ENCODE measurements around the gene PITPNM1.

The PITPNM1 gene

DNA sequence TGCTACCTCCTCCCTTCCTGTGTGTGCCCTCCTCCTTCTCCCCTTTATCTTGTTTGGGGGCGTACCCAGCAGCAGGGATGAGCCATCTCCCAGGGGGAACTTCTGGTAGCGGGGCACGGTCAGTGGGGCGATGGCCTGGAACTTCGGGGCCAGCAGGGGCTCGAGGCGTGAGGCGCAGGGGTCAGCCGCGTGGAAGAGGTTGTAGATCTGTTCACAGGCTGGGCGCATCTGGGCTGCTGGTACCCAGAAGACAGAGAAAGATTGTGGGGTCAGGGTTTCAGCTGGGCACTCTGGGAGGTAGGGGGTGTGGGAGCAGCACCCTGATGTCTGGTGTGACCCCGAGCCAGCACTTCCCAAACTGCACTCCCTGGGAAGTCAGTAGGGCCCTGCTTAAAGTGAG is 9.1 kb downstream of the PITPNM1 start:
- Histone ChIP-seq H3K36me3 (peaks cover 99% of the 10 kb centered on the region), H3K4me1 (ENCODE audit: control insufficient read depth in 1 of 2, insufficient read depth in 1 of 2, low read depth in 1 of 2, low read length in 1 of 2) (peaks cover 7 to 8% of the 10 kb centered on the region in 2 experiments), H3K9me3 (no peaks in the 10 kb centered on the region), H3K4me3 (ENCODE audit: low read depth in 1 of 2, low read length in 1 of 2) (no peak overlapping the region), H3K27me3 (no peaks in the 10 kb centered on the region), H3K27ac (no peak overlapping the region)
- TF ChIP-seq, protein P1, sequence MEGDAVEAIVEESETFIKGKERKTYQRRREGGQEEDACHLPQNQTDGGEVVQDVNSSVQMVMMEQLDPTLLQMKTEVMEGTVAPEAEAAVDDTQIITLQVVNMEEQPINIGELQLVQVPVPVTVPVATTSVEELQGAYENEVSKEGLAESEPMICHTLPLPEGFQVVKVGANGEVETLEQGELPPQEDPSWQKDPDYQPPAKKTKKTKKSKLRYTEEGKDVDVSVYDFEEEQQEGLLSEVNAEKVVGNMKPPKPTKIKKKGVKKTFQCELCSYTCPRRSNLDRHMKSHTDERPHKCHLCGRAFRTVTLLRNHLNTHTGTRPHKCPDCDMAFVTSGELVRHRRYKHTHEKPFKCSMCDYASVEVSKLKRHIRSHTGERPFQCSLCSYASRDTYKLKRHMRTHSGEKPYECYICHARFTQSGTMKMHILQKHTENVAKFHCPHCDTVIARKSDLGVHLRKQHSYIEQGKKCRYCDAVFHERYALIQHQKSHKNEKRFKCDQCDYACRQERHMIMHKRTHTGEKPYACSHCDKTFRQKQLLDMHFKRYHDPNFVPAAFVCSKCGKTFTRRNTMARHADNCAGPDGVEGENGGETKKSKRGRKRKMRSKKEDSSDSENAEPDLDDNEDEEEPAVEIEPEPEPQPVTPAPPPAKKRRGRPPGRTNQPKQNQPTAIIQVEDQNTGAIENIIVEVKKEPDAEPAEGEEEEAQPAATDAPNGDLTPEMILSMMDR (IDR thresholded peaks at IDR 0.05): no peak

DNA sequence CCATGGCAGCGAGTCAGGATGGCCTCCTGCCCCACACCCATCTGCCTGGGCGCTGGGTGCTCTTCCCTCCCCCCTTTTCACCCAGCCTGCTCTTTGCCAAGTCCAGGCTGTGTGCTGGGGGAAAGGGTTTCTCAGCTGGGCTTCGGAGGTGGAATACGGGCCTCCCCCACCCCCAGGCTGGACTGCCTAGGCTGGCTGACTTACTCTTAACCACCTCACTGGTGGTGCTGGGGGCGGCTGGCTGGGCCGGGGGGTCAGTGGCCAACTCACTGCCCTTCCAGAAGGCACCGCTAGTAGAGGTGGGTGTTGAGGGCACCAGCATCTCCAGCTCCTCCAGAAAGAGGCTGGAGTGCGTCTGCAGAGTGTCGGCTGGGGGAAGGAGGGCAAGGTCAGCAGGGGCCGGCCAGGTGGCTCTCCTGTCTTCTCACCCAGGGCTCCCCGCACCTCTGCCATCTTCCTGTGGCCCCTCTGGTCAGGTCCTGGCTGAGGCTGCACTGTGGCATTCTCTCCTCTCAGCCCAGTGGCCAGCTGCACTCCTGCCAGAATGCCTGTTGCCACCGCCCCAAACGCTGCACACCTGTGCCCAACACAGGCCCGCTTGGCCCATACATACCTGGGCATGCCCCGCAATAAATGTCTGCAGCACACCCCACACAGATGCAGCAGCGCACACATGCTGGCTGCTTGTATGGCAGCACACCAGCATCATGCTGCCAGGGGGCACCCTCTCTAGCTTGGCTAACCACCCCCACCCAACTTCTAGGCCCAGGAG is 9.7 kb downstream of the PITPNM1 start:
- H3K27ac ChIP-seq: no peak overlapping the region
- no peak overlapping the region for H3K4me3 ChIP-seq (ENCODE audit: low read depth in 1 of 2, low read length in 1 of 2)
- H3K36me3 ChIP-seq: peaks cover 100% of the 10 kb centered on the region
- TF ChIP-seq, protein P1 (IDR thresholded peaks at IDR 0.05): no peak
- no peaks in the 10 kb centered on the region for H3K27me3 ChIP-seq
- H3K4me1 ChIP-seq (ENCODE audit: control insufficient read depth in 1 of 2, insufficient read depth in 1 of 2, low read depth in 1 of 2, low read length in 1 of 2): peaks cover under 1% of the 10 kb centered on the region in 2 experiments
- no peaks in the 10 kb centered on the region for H3K9me3 ChIP-seq

DNA sequence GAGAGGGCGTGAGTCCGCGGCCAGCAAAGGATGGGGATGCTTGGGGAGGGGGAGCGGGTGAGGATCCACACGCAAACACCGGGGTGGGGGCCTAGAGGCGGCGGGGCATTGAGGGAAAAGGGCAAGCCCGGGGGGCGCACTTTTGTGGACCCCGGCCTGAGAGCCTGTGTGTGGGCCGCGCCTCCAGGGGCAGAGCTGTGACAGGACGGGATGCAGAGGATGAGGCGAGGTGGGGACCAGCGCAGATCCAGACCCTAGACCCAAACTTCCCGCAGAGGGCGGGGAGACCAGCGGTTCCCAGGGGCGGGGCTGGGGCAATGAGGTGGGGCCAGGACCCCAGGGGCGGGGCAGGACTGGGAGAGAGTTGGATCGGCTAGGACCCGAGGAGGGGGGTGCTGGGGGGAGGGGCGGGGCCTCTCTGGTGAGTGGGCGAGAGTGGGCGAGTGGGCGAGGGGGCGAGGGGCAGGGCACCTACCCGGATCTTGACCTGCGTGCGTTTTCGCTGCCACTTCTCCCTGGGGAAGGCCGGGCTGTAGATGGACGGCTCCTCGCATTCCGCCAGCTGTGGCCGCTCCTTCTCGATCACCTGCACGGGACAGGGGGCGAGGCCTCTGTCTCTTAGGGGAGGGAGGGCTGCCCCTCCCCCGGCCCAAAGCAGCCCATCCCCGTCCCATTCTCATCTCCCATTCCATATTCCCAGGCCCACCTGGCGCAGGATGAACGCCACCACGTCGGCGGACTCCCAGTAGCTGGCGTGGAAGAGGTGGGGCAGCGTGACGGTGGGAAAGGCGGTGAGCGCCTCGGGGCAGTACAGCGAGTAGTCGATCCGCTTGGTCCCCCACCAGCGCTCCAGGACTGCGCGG is 10.6 kb downstream of the PITPNM1 start:
- Histone ChIP-seq H3K4me1 (ENCODE audit: control insufficient read depth in 1 of 2, insufficient read depth in 1 of 2, low read depth in 1 of 2, low read length in 1 of 2) (no peaks in the 10 kb centered on the region), H3K36me3 (peaks cover 100% of the 10 kb centered on the region)

DNA sequence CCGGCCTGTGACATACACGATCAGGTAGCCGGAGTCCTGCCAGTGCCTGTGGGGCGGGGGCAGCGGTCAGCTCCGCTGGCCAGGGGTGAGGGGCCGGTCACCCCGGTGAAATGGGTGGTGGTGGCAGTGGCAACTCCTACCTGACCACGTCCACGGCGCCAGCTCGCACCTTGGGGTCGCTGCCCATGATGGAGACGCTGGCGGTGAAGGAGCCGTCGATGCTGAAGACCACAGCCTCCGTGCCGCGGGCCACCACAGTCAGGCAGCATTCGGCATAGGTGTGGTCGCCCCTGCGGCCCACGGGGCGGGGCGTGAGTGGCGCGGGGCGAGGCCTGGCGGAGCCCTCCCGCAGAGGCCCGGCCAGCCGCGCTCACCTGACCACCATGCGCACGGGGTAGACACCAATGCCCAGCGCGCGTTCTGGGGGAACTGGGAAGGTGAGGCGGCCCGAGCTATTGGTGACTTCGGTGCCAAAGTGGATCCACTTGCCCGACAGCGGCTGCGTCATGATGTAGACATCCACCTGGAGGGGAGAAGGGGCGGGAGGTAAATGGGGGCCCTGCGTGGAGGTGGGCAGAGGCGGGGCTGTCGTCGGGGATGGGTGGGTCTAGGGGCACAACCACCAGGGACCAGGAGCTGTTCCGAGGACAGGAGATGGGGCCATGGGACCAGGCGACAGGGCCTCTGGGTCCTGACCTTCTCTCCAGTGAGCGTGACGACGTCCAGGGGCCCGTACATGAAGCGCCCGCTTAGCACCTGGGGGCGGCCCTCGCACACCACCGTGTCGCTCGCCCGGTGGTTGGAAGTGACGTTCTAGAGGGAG is 11.4 kb downstream of the PITPNM1 start:
- Histone ChIP-seq H3K27me3 (no peaks in the 10 kb centered on the region), H3K4me3 (ENCODE audit: low read depth in 1 of 2, low read length in 1 of 2) (no peak overlapping the region), H3K4me1 (ENCODE audit: control insufficient read depth in 1 of 2, insufficient read depth in 1 of 2, low read depth in 1 of 2, low read length in 1 of 2) (no peaks in the 10 kb centered on the region), H3K36me3 (peaks cover 100% of the 10 kb centered on the region), H3K27ac (no peak overlapping the region), H3K9me3 (no peaks in the 10 kb centered on the region)
- TF ChIP-seq, protein P1 (IDR thresholded peaks at IDR 0.05): no peak

More for the DNA sequence above, 10.6 kb downstream of the PITPNM1 start:
- Histone ChIP-seq H3K4me3 (ENCODE audit: low read depth in 1 of 2, low read length in 1 of 2) (no peak overlapping the region), H3K9me3 (no peaks in the 10 kb centered on the region), H3K27me3 (no peaks in the 10 kb centered on the region), H3K27ac (no peak overlapping the region)
- TF ChIP-seq, protein P1 (IDR thresholded peaks at IDR 0.05): no peak

DNA sequence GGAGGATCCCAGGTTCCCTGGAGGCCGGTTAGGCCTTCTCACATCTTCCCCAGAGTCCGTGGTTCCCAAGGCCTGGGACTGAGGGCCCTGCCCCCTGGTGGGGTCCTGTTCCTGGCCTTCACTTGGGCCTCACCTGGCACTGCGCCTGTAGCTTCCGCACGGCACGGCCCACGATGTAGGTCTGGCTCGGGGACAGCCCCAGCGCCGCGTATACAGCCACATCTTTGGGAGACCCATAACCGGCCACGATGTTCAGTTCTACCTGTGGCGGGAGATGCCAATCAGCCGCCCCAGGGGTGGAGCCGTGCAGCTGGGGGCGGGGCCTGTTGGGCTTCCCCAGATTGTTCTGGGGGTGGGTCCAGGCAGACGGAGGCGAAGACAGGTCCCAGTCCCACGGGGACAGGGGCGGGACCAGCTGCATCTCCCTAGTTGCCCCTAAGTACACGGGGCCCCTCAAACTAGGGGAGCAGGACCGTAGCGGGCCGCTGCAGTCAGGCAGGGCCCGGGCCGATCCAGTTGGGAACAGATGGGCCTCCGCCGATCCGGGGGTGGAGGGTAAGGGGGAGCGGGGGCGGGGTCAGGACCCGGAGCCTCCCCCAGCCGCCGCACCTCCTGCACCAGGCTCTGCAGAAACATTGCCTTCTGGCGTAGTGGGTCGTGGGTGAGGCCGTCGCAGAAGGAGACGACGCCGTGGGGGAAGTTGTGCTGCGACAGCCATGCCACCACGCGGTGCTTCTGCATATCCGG is 12.2 kb downstream of the PITPNM1 start:
- Histone ChIP-seq H3K4me3 (ENCODE audit: low read depth in 1 of 2, low read length in 1 of 2) (no peak overlapping the region), H3K27me3 (no peaks in the 10 kb centered on the region), H3K9me3 (no peaks in the 10 kb centered on the region), H3K27ac (no peak overlapping the region), H3K4me1 (ENCODE audit: control insufficient read depth in 1 of 2, insufficient read depth in 1 of 2, low read depth in 1 of 2, low read length in 1 of 2) (no peaks in the 10 kb centered on the region), H3K36me3 (peaks cover 95% of the 10 kb centered on the region)
- TF ChIP-seq, protein P1 (IDR thresholded peaks at IDR 0.05): no peak

All from neutrophil (primary cell).